GM23248 (cell line): Measurements from ENCODE around the gene GRIA4.

Experiments used
- EZH2 ChIP-seq: fragments of 200-600 bp; sonication (generic); IDR thresholded peaks from 2 replicates; pipeline ENCODE4 v1.6.1; 2018; ENCODE audit warnings: antibody characterized with exemption, mild to moderate bottlenecking; ENCODE audit not compliant: insufficient read depth, poor library complexity, severe bottlenecking
- EZH2phosphoT487 ChIP-seq: fragments of 200-600 bp; sonication (generic); IDR thresholded peaks from 2 replicates; pipeline ENCODE4 v1.6.1; 2018; ENCODE audit warnings: antibody characterized with exemption, moderate library complexity, mild to moderate bottlenecking, low read depth; ENCODE audit not compliant: insufficient read depth

GRCh38 chr11:105793092-105793491 lies 183.2 kb downstream of the GRIA4 start:
- TF ChIP-seq EZH2 (no peak), EZH2phosphoT487 (no peak)
